Measurements from ENCODE around the gene PYHIN1.

The PYHIN1 gene

DNA sequence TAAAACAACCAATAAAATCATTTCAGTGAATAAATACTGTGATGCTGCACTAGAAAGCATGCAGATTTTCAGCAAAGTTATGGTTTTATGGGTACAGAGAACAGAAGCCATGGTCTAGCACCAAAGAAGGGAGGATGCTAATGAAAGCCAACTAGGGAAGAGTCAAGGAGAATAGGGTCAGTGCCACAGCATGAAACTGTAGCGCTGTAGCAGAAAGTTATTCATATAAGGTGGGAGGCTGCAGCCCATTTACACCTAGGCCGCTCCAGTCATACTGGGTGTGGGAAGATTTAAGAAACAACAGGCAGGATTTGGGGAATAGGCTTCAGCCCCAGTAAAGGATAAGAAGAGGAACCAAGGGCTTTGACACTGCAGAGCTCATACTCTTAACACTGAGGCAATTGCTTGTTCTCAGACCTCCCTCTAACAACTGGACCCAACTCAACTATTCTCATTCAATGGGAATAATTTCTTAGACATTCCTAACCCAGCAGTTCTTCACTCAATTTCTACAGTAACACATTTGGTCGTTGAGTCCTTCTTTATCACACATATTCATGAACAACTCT lies 82.7 kb downstream of the PYHIN1 start:
- no peak for TF ChIP-seq CTCF (IDR thresholded peaks at IDR 0.05)
- DNase-seq = no peak
- Histone ChIP-seq H3K9me3 (no peaks in the 10 kb centered on the region), H3K36me3 (peaks cover 24 to 34% (median 33%) of the 10 kb centered on the region in 3 donors), H3K27me3 (no peaks in the 10 kb centered on the region), H3K27ac (no peak overlapping the region), H3K4me1 (peaks cover 0 to 50% (median 6%) of the 10 kb centered on the region in 4 donors), H3K4me3 (peak overlapping the region in 1 of 2 donors; percentile 54)
- intact Hi-C loops (cut with DNase I; ENCODE audit: low total_unique reads) = no loop called here

DNA sequence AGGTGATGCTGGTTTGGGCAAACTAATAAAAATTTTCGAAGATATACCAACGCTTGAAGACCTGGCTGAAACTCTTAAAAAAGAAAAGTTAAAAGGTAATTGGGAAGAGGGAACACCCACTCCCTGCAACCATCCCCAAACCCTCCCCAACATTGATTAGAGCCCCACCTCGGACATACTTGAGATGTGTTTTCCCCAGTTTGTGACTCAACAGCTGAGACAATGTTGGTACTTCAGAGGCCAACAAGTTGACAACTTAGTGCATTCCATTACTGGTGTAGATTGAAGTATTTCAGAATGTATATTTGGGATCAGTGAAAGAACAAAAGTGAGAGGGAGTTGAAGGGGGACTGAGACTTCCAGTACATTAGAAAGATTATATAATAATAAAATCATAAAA lies 83.5 kb downstream of the PYHIN1 start:
- H3K4me3 ChIP-seq = no peak overlapping the region
- intact Hi-C loops (cut with DNase I; ENCODE audit: low total_unique reads) = no loop called here
- H3K27ac ChIP-seq = peak overlapping the region in 1 of 2 donors; percentile 15
- no peak for TF ChIP-seq CTCF (IDR thresholded peaks at IDR 0.05)
- no peaks in the 10 kb centered on the region for H3K27me3 ChIP-seq
- DNase-seq = no peak
- no peaks in the 10 kb centered on the region for H3K9me3 ChIP-seq
- peaks cover 0 to 47% (median 6%) of the 10 kb centered on the region in 4 donors for H3K4me1 ChIP-seq
- H3K36me3 ChIP-seq = peaks cover 27 to 42% (median 39%) of the 10 kb centered on the region in 3 donors

- peak; percentile 78 to 82 for DNase-seq
- Histone ChIP-seq H3K9me3 (no peaks in the 10 kb centered on the region), H3K4me1 (peaks cover 0 to 47% (median 6%) of the 10 kb centered on the region in 4 donors), H3K27me3 (no peaks in the 10 kb centered on the region), H3K36me3 (peaks cover 33 to 46% (median 45%) of the 10 kb centered on the region in 3 donors), H3K27ac (peak overlapping the region; percentile 12 to 46), H3K4me3 (no peak overlapping the region)
- TF ChIP-seq CTCF (IDR thresholded peaks at IDR 0.05) = no peak
- intact Hi-C loops (cut with DNase I; ENCODE audit: low total_unique reads) = no loop called here
Measured at GRCh38 chr1:159015440-159015909, 84.1 kb downstream of the PYHIN1 start.

DNA sequence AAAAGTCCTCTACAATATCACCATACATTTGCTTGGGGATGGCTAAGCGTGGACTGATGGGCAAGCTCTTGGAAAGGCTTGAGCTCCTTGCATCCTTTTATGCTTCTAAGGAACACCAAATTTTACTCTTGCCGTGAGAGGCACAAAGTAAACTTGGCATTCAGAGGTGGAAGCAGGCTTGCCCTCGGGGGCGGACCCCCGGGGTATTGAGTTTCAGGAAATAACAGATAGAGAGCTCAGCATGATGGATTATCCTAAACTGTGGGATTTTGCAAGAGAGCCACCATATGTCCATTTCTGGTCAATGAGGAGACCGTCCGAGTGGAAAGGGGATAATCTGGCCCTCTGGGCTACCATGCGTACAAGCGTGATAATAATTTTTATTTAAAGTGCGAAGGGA lies 92.4 kb downstream of the PYHIN1 start:
- peaks cover 0 to 19% (median 5%) of the 10 kb centered on the region in 4 donors for H3K4me1 ChIP-seq
- H3K27me3 ChIP-seq = no peaks in the 10 kb centered on the region
- H3K4me3 ChIP-seq = no peak overlapping the region
- peaks cover 9 to 40% (median 24%) of the 10 kb centered on the region in 3 donors for H3K36me3 ChIP-seq
- no peaks in the 10 kb centered on the region for H3K9me3 ChIP-seq
- intact Hi-C loops (cut with DNase I; ENCODE audit: low total_unique reads) = no loop called here
- DNase-seq = no peak
- no peak overlapping the region for H3K27ac ChIP-seq
- no peak for TF ChIP-seq CTCF (IDR thresholded peaks at IDR 0.05)

- Histone ChIP-seq H3K4me3 (no peak overlapping the region), H3K27me3 (no peaks in the 10 kb centered on the region), H3K4me1 (peaks cover 0 to 26% (median 5%) of the 10 kb centered on the region in 4 donors), H3K9me3 (peaks cover 0 to 5% (median 0%) of the 10 kb centered on the region in 3 donors), H3K36me3 (peaks cover 4 to 33% (median 22%) of the 10 kb centered on the region in 3 donors), H3K27ac (no peak overlapping the region)
- intact Hi-C loops (cut with DNase I; ENCODE audit: low total_unique reads) = no loop called here
- DNase-seq = no peak
- no peak for TF ChIP-seq CTCF (IDR thresholded peaks at IDR 0.05)
Measured at GRCh38 chr1:159025043-159025442, 93.7 kb downstream of the PYHIN1 start.
